ENCODE data around the gene CHFR.

- TF ChIP-seq CTCF (IDR thresholded peaks at IDR 0.05) (no peak), POLR2AphosphoS5 (IDR thresholded peaks at IDR 0.05) (no peak), EP300 (IDR thresholded peaks at IDR 0.05) (no peak)
Measured at GRCh38 chr12:132827763-132828703, 59.4 kb downstream of the CHFR start.
